ENCODE results near the gene U2AF1L4. TPM values are rescaled to one million over a fixed set of nuclear protein-coding genes. Genes with fewer than 3 reads are reported as not detected.
A peak's percentile ranks its signal among the peaks of the same experiment; 100 is the strongest.

U2AF1L4 gene
- total RNA-seq, 2 experiments from 2014 or later = 31.9 to 33.1 TPM

DNA sequence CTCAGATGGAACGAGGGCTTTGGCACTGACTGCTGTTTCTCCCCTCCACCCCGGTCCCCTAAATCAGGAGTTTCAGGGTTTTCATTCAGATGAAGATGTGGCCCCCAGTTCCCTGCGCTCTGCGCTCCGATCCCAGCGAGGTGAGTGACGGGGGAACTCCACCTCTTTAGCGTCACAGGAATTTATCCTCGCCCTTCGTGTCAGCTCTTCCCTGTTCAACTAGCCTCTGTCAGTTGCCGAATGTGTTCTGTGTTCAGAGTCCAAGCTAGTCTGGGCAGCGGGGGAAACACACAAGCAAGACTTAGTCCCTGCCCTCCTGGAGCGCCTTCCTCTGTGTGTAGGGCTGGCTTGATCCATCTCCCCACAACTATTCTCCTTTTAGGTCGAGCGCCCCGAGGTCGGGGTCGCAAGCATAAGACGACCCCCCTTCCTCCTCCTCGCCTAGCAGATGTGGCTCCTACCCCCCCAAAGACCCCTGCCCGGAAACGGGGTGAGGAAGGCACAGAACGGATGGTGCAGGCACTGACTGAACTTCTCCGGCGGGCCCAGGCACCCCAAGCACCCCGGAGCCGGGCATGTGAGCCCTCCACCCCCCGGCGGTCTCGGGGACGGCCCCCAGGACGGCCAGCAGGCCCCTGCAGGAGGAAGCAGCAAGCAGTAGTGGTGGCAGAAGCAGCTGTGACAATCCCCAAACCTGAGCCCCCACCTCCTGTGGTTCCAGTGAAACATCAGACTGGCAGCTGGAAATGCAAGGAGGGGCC, 25.6 kb downstream of the U2AF1L4 start:
- DNase-seq = no peak
- H3K4me1 Mint-ChIP-seq = peaks cover 26% of the 10 kb centered on the region

GRCh38 chr19:35718345-35719041, 26.7 kb downstream of the U2AF1L4 start:
- Mint-ChIP-seq H3K27me3 (no peaks in the 10 kb centered on the region), H3K4me1 (peaks cover 37% of the 10 kb centered on the region), H3K4me3 (peak overlapping the region; percentile 97), H3K9me3 (no peaks in the 10 kb centered on the region), H3K36me3 (peaks cover 18% of the 10 kb centered on the region), H3K27ac (peak overlapping the region; percentile 92)
- DNase-seq (peak; percentile 75), ATAC-seq (ENCODE audit: low read depth) (peak; percentile 1)
- POLR2A ChIA-PET = interaction anchor here (0.5 to 3.3 kb wide), 19 partner anchors 9 to 510 kb away, joined by 3 to 32 read pairs (median 5); partner anchors contain the start of genes COX6B1, HAUS5, HSPB6 and IGFLR1

More for the DNA sequence above, 25.6 kb downstream of the U2AF1L4 start:
- peaks cover 15% of the 10 kb centered on the region for H3K36me3 Mint-ChIP-seq
- no peaks in the 10 kb centered on the region for H3K9me3 Mint-ChIP-seq
- POLR2A ChIA-PET = interaction anchor here (0.5 to 3.3 kb wide), 11 partner anchors 17 to 363 kb away, joined by 3 to 32 read pairs (median 7); partner anchors contain the start of genes COX6B1, HAUS5, HSPB6 and IGFLR1
- peak overlapping the region; percentile 97 for H3K4me3 Mint-ChIP-seq
- peak overlapping the region; percentile 92 for H3K27ac Mint-ChIP-seq
- ATAC-seq (ENCODE audit: low read depth) = no peak
- H3K27me3 Mint-ChIP-seq = no peaks in the 10 kb centered on the region

- peak within 1 kb of the TSS; percentile 94 for H3K27ac Mint-ChIP-seq
- POLR2A ChIA-PET = interaction anchor here (0.5 to 3.3 kb wide), 15 partner anchors 9 to 509 kb away, joined by 3 to 32 read pairs (median 5); partner anchors contain the start of genes HSPB6, IGFLR1, KIRREL2 and LIN37
- H3K9me3 Mint-ChIP-seq = no peaks in the 10 kb centered on the region
- no peaks in the 10 kb centered on the region for H3K27me3 Mint-ChIP-seq
- H3K4me1 Mint-ChIP-seq = peaks cover 41% of the 10 kb centered on the region
- DNase-seq = peak; percentile 96
- H3K4me3 Mint-ChIP-seq = peak within 1 kb of the TSS; percentile 97
- H3K36me3 Mint-ChIP-seq = peaks cover 15% of the 10 kb centered on the region
- peak; percentile 0 for ATAC-seq (ENCODE audit: low read depth)
Observed at GRCh38 chr19:35717665-35718344, 27.4 kb downstream of the U2AF1L4 start, which contains the start of gene KMT2B. Gene KMT2B, plus strand, starts transcription at chr19:35718003. Its CDS starts 16 bp downstream, at chr19:35718019.

- Mint-ChIP-seq H3K4me1 (peaks cover 49% of the 10 kb centered on the region), H3K4me3 (peak overlapping the region; percentile 97), H3K36me3 (peaks cover 13% of the 10 kb centered on the region), H3K27ac (peak overlapping the region; percentile 94), H3K9me3 (no peaks in the 10 kb centered on the region), H3K27me3 (no peaks in the 10 kb centered on the region)
- ATAC-seq (ENCODE audit: low read depth) (peak; percentile 71), DNase-seq (peak; percentile 87)
- POLR2A ChIA-PET = interaction anchor here (1.0 to 6.6 kb wide), 4 partner anchors 15 to 24 kb away, joined by 3 to 75 read pairs (median 46); partner anchors contain the start of gene IGFLR1
Observed at GRCh38 chr19:35716801-35717664, 28.2 kb downstream of the U2AF1L4 start.

- H3K27me3 Mint-ChIP-seq = no peaks in the 10 kb centered on the region
- POLR2A ChIA-PET = interaction anchor here (1.2 to 6.6 kb wide), 3 partner anchors 14 to 32 kb away, joined by 3 to 75 read pairs (median 61); partner anchors contain the start of gene LIN37
- peaks cover 13% of the 10 kb centered on the region for H3K36me3 Mint-ChIP-seq
- H3K4me3 Mint-ChIP-seq = peak overlapping the region; percentile 97
- H3K4me1 Mint-ChIP-seq = peaks cover 54% of the 10 kb centered on the region
- H3K27ac Mint-ChIP-seq = peak overlapping the region; percentile 94
- H3K9me3 Mint-ChIP-seq = no peaks in the 10 kb centered on the region
- no peak for ATAC-seq (ENCODE audit: low read depth)
- peak; percentile 58 for DNase-seq
Observed at GRCh38 chr19:35715981-35716800, 29.0 kb downstream of the U2AF1L4 start.

- Mint-ChIP-seq H3K4me1 (peaks cover 61% of the 10 kb centered on the region), H3K27ac (peak overlapping the region; percentile 94), H3K4me3 (peak overlapping the region; percentile 97), H3K27me3 (no peaks in the 10 kb centered on the region), H3K9me3 (no peaks in the 10 kb centered on the region), H3K36me3 (peaks cover 11% of the 10 kb centered on the region)
- POLR2A ChIA-PET = interaction anchor here (1.0 to 6.6 kb wide), 4 partner anchors 13 to 33 kb away, joined by 3 to 75 read pairs (median 33); partner anchors contain the start of gene LIN37
- ATAC-seq (ENCODE audit: low read depth) (no peak), DNase-seq (no peak)
Observed at GRCh38 chr19:35715355-35715809, 29.8 kb downstream of the U2AF1L4 start.

DNA sequence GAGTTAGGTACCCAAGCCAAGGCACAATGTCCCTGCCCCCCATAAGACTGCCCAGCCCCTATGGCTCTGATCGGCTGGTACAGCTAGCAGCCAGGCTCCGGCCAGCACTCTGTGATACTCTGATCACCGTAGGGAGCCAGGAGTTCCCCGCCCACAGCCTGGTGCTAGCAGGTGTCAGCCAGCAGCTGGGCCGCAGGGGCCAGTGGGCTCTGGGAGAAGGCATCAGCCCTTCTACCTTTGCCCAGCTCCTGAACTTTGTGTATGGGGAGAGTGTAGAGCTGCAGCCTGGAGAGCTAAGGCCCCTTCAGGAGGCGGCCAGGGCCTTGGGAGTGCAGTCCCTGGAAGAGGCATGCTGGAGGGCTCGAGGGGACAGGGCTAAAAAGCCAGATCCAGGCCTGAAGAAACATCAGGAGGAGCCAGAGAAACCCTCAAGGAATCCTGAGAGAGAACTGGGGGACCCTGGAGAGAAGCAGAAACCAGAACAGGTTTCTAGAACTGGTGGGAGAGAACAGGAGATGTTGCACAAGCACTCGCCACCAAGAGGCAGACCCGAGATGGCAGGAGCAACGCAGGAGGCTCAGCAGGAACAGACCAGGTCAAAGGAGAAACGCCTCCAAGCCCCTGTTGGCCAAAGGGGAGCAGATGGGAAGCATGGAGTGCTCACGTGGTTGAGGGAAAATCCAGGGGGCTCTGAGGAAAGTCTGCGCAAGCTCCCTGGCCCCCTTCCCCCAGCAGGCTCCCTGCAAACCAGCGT, 30.4 kb downstream of the U2AF1L4 start:
- H3K27me3 Mint-ChIP-seq = no peaks in the 10 kb centered on the region
- no peak for ATAC-seq (ENCODE audit: low read depth)
- H3K9me3 Mint-ChIP-seq = no peaks in the 10 kb centered on the region
- peak; percentile 43 for DNase-seq
- peaks cover 8% of the 10 kb centered on the region for H3K36me3 Mint-ChIP-seq
- POLR2A ChIA-PET = interaction anchor here (1.0 to 6.6 kb wide), 5 partner anchors 13 to 72 kb away, joined by 5 to 75 read pairs (median 14); partner anchors contain the start of genes ETV2 and HSPB6
- H3K4me3 Mint-ChIP-seq = peak overlapping the region; percentile 97
- peaks cover 62% of the 10 kb centered on the region for H3K4me1 Mint-ChIP-seq
- H3K27ac Mint-ChIP-seq = peak overlapping the region; percentile 95

DNA sequence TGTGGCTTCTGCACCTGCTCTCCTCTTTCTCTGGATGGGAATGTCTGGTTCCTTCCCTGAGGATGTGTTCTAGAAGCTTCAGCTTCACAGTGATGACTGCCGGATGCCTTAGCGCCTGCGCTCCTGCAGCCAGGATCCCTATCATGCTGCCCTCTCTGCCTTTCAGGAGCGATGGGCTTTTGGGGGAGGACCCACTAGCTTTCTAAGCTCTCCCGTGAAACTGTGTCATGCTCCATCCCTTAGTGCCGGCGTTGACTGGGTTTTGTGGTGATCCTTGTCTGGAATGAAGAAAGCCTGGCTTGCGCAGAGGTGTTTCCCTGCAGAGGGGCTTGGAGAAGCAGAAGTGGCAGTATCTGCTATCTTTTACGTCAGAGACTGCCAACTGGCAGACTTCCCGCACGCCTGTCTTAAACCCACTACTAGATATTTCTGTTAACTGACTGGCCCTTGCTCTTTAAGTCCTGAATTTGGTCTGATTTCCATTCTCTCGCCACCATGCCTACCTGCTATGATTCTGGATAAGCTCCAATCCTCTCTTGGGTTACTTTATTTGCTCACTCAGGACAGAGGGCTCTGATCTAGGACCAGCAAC, 31.2 kb downstream of the U2AF1L4 start:
- no peaks in the 10 kb centered on the region for H3K27me3 Mint-ChIP-seq
- H3K9me3 Mint-ChIP-seq = no peaks in the 10 kb centered on the region
- DNase-seq (no peak), ATAC-seq (ENCODE audit: low read depth) (no peak)
- POLR2A ChIA-PET = interaction anchor here (1.0 to 6.6 kb wide), 7 partner anchors 12 to 187 kb away, joined by 3 to 75 read pairs (median 9); partner anchors contain the start of genes ETV2 and HSPB6
- H3K4me3 Mint-ChIP-seq = peak overlapping the region; percentile 97
- peaks cover 9% of the 10 kb centered on the region for H3K36me3 Mint-ChIP-seq
- peaks cover 56% of the 10 kb centered on the region for H3K4me1 Mint-ChIP-seq
- H3K27ac Mint-ChIP-seq = peak overlapping the region; percentile 95

GRCh38 chr19:35713506-35713850, 31.7 kb downstream of the U2AF1L4 start:
- DNase-seq = no peak
- Mint-ChIP-seq H3K27ac (peak overlapping the region; percentile 95), H3K4me1 (peaks cover 52% of the 10 kb centered on the region), H3K9me3 (no peaks in the 10 kb centered on the region), H3K4me3 (peak overlapping the region; percentile 97), H3K27me3 (no peaks in the 10 kb centered on the region), H3K36me3 (peaks cover 11% of the 10 kb centered on the region)
- POLR2A ChIA-PET = interaction anchor here (1.2 to 6.6 kb wide), 8 partner anchors 11 to 188 kb away, joined by 3 to 75 read pairs (median 7); partner anchors contain the start of genes ETV2, HSPB6, LIN37 and PSENEN
- no peak for ATAC-seq (ENCODE audit: low read depth)
